B cell (primary cell): ENCODE results near the gene ORMDL2. TPM values are rescaled to one million over a fixed set of nuclear protein-coding genes. Genes with fewer than 3 reads are reported as not detected.

Experiments
- ATAC-seq: fragments of 200-7000 bp; cut with Tn5 transposase; one replicate; pipeline ENCODE4 v1.10.0; 2021; ENCODE audit warnings: low read depth, mild to moderate bottlenecking, moderate number of reproducible peaks, moderate library complexity
- CTCF ChIA-PET: fragments of 350-600 bp; sonication (Branson Sonifier 250); formaldehyde crosslinking; loops from one replicate; lab custom pipeline; 2021; ENCODE audit warnings: antibody characterized with exemption, inconsistent platforms; lab: Charles Lee
- POLR2A ChIA-PET: fragments of 350-600 bp; sonication (Branson Sonifier 250); formaldehyde crosslinking; loops from one replicate; lab custom pipeline; 2021; ENCODE audit warnings: antibody characterized with exemption; lab: Charles Lee
- DNase-seq: peaks from one replicate; pipeline ENCODE4 v3.0.0; 2013
- H2AFZ ChIP-seq: 2 replicates; pipeline ENCODE4 v1.6.1; 2012; ENCODE audit warnings: mild to moderate bottlenecking, low read depth, low read length; ENCODE audit not compliant: insufficient read depth, poor library complexity, severe bottlenecking
- H3K27ac ChIP-seq, 2 donors: 1 replicate in 1 of 2; 2 replicates in 1 of 2; pipeline ENCODE4 v1.5.1; 2012 to 2013; ENCODE audit warnings: low read length in 2 of 2, mild to moderate bottlenecking in 2 of 2, moderate library complexity in 1 of 2
- H3K27me3 ChIP-seq, 4 experiments: fragments of 200-600 bp in 1 of 4; sonication (generic) in 1 of 4; replicated peaks in 1 of 4; 1 replicate in 2 of 4; 2 replicates in 2 of 4; pipeline versions ENCODE4 v1.6.1 to v1.7.0; 2013 to 2016; ENCODE audit warnings: low read length in 3 of 4, mild to moderate bottlenecking in 2 of 4, mixed read lengths in 1 of 4, moderate library complexity in 1 of 4; ENCODE audit not compliant: insufficient read depth in 4 of 4, control insufficient read depth in 3 of 4; ENCODE audit errors: control extremely low read depth in 1 of 4
- H3K36me3 ChIP-seq, 2 experiments: replicated peaks in 1 of 2; 1 replicate in 1 of 2; 2 replicates in 1 of 2; pipeline versions ENCODE4 v1.6.1 to v1.7.1; 2013; ENCODE audit warnings: low read length in 1 of 2; ENCODE audit not compliant: insufficient read depth in 2 of 2, control insufficient read depth in 1 of 2; ENCODE audit errors: control extremely low read depth in 1 of 2, extremely low read depth in 1 of 2
- H3K4me1 ChIP-seq, 2 donors: fragments of 200-600 bp in 1 of 2; sonication (generic) in 1 of 2; 1 replicate in 1 of 2; 2 replicates in 1 of 2; pipeline versions ENCODE4 v1.5.1 to v1.6.1; 2013 to 2017; ENCODE audit warnings: low read length in 2 of 2; ENCODE audit not compliant: control insufficient read depth in 2 of 2, insufficient read depth in 2 of 2
- H3K4me2 ChIP-seq: replicated peaks from 2 replicates; pipeline ENCODE3; 2012; ENCODE audit warnings: mild to moderate bottlenecking, low read depth, low read length; ENCODE audit not compliant: poor library complexity, severe bottlenecking
- H3K4me3 ChIP-seq, 5 experiments: fragments of 200-600 bp in 1 of 5; sonication (generic) in 1 of 5; 1 replicate in 3 of 5; 2 replicates in 2 of 5; pipeline versions ENCODE4 v1.5.1 to v1.7.0; 2011 to 2016; ENCODE audit warnings: low read length in 4 of 5, mild to moderate bottlenecking in 4 of 5, low read depth in 2 of 5, control low read depth in 1 of 5, moderate library complexity in 1 of 5; ENCODE audit not compliant: insufficient read depth in 1 of 5; ENCODE audit errors: control extremely low read depth in 1 of 5, extremely low read depth in 1 of 5
- H3K79me2 ChIP-seq: fragments of 200-600 bp; sonication (generic); one replicate; pipeline ENCODE4 v1.6.0; 2016; ENCODE audit warnings: low read length; ENCODE audit not compliant: control insufficient read depth, insufficient read depth
- H3K9ac ChIP-seq: fragments of 200-600 bp; sonication (generic); 2 replicates; pipeline ENCODE4 v1.6.1; 2017; ENCODE audit warnings: mild to moderate bottlenecking, low read length, moderate library complexity
- H3K9me3 ChIP-seq, 3 donors: one replicate each; pipeline versions ENCODE4 v1.6.1 to v1.7.1; 2013; ENCODE audit warnings: low read length in 2 of 3; ENCODE audit not compliant: control insufficient read depth in 2 of 3, insufficient read depth in 1 of 3; ENCODE audit errors: control extremely low read depth in 1 of 3
- H4K20me1 ChIP-seq: 2 replicates; pipeline ENCODE4 v1.6.0; 2012; ENCODE audit warnings: mild to moderate bottlenecking, low read length; ENCODE audit not compliant: insufficient read depth, control insufficient read depth, poor library complexity, severe bottlenecking
- H3K27ac Mint-ChIP-seq: one replicate; pipeline ENCODE4 v1.8.0; 2021; ENCODE audit warnings: mixed read lengths
- H3K27me3 Mint-ChIP-seq: one replicate; pipeline ENCODE4 v1.8.0; 2021; ENCODE audit warnings: mixed read lengths
- H3K4me1 Mint-ChIP-seq: one replicate; pipeline ENCODE4 v1.8.0; 2021; ENCODE audit warnings: mixed read lengths
- H3K4me3 Mint-ChIP-seq: one replicate; pipeline ENCODE4 v1.8.0; 2021; ENCODE audit warnings: mixed read lengths
- H3K9me3 Mint-ChIP-seq: one replicate; pipeline ENCODE4 v1.8.0; 2022; ENCODE audit warnings: mixed read lengths; ENCODE audit not compliant: insufficient read depth
- CTCF ChIP-seq: fragments of 200-600 bp; IDR thresholded peaks from one replicate; pipeline ENCODE4 v1.8.0; 2022; ENCODE audit warnings: antibody characterized with exemption, mild to moderate bottlenecking
- EZH2 ChIP-seq: IDR thresholded peaks from 2 replicates; pipeline ENCODE4 v1.6.1; 2012; ENCODE audit warnings: borderline replicate concordance, low read depth, mild to moderate bottlenecking, moderate library complexity, low read length; ENCODE audit not compliant: insufficient read depth, poor library complexity, severe bottlenecking
- WGBS: methylation state at CpG from one replicate; pipeline ENCODE4 v1.1.5; 2013; ENCODE audit warnings: missing lambda C conversion rate; ENCODE audit not compliant: insufficient coverage; 5-methylcytosine and 5-hydroxymethylcytosine counted together
- intact Hi-C: fragments of 100-400 bp; cut with micrococcal nuclease; formaldehyde crosslinking; loops from one replicate; pipeline ENCODE4 v1.10.0; 2022
- polyA minus RNA-seq: library from RNA; depleted of rRNA, polyadenylated mRNA; stranded (reverse); fragments of >200 nt; gene quantifications from 2 replicates; pipeline ENCODE4 v1.2.3, GENCODE V29; 2012
- polyA plus RNA-seq: library from polyadenylated mRNA; depleted of rRNA; stranded (reverse); fragments of >200 nt; gene quantifications from 2 replicates; pipeline ENCODE4 v1.2.3, GENCODE V29; 2012
- total RNA-seq, 2 donors: library from RNA; stranded (reverse); fragments of 120-200 nt in 1 of 2; gene quantifications; 1 replicate in 1 of 2; 2 replicates in 1 of 2; pipeline versions ENCODE4 v1.2.3 to v1.2.4, GENCODE V29; 2013 to 2022

The ORMDL2 gene
- total RNA-seq (41.9 and 43.1 TPM in 2 replicates), polyA plus RNA-seq (13.3 and 22.7 TPM in 2 replicates), polyA minus RNA-seq (15.5 and 17.7 TPM in 2 replicates)
- total RNA-seq (2013), result 30.6 TPM

- Histone ChIP-seq H3K79me2 (peaks cover 69% of the 10 kb centered on the region), H3K4me1 (peaks cover 24 to 30% of the 10 kb centered on the region in 2 donors), H3K27ac (peak within 1 kb of the TSS; percentile 50 to 84), H4K20me1 (peaks cover 37% of the 10 kb centered on the region), H3K4me2 (peak within 1 kb of the TSS; percentile 80), H3K9me3 (no peaks in the 10 kb centered on the region), H3K36me3 (peaks cover 4 to 55% of the 10 kb centered on the region in 2 experiments), H3K27me3 (no peaks in the 10 kb centered on the region), H2AFZ (peak within 1 kb of the TSS; percentile 89), H3K4me3 (peak within 1 kb of the TSS; percentile 81 to 100 (median 94)), H3K9ac (peak within 1 kb of the TSS; percentile 91)
- ChIA-PET POLR2A (interaction anchor here (0.6 to 4.2 kb wide), 18 partner anchors 9 to 1736 kb away, joined by 3 to 53 read pairs (median 4); partner anchors contain the start of genes BLOC1S1, DGKA, DNAJC14 and PYM1), CTCF (interaction anchor here (0.6 to 4.6 kb wide), 20 partner anchors 12 to 860 kb away, joined by 3 to 39 read pairs (median 4); partner anchors contain the start of genes BLOC1S1, CD63, COQ10A and DNAJC14)
- H3K4me3 Mint-ChIP-seq, result no peak within 1 kb of the TSS
- H3K27me3 Mint-ChIP-seq, result no peaks in the 10 kb centered on the region
- H3K4me1 Mint-ChIP-seq, result peaks cover 30% of the 10 kb centered on the region
- no peaks in the 10 kb centered on the region for H3K9me3 Mint-ChIP-seq
- peak; percentile 92 for ATAC-seq
- H3K27ac Mint-ChIP-seq, result no peak within 1 kb of the TSS
- 0% methylated on average over 24 of the region's 38 CpGs for WGBS
- intact Hi-C loops, result loop anchor here (1.0 to 2.0 kb wide), 9 partner anchors 12 to 499 kb away; partner anchors contain the start of genes DNAJC14, PA2G4, PYM1 and RPS26
- no peak for TF ChIP-seq CTCF
- TF ChIP-seq EZH2, result no peak
- DNase-seq, result peak; percentile 99
These were observed at the start of gene ORMDL2, which contains the start of gene SARNP for GRCh38 chr12:55817345-55818139. Gene ORMDL2, plus strand, starts transcription at chr12:55818041. Its CDS starts 959 bp downstream, at chr12:55819000. Gene SARNP, minus strand, starts transcription at chr12:55817724. Its CDS starts 23 bp downstream, at chr12:55817701.
